Common myeloid progenitor, CD34-positive (primary cell): ENCODE results near the gene SLC12A3.

Experiments used
- CTCF ChIA-PET: fragments of 350-600 bp; sonication (Branson Sonifier 250); formaldehyde crosslinking; loops from one replicate; lab custom pipeline; 2021; ENCODE audit warnings: antibody characterized with exemption; lab: Charles Lee
- POLR2A ChIA-PET: fragments of 350-600 bp; sonication (Branson Sonifier 250); formaldehyde crosslinking; loops from one replicate; lab custom pipeline; 2021; ENCODE audit warnings: antibody characterized with exemption; lab: Charles Lee
- DNase-seq, 3 donors: peaks; one replicate each; pipeline versions ENCODE4 v3.0.0 to v3.0.0-alpha.2; 2013
- H3K27ac ChIP-seq, 2 experiments: 1 replicate in 1 of 2; 2 replicates in 1 of 2; pipeline ENCODE4 v1.7.0; 2013; ENCODE audit warnings: inconsistent platforms in 2 of 2, low read length in 2 of 2, mild to moderate bottlenecking in 2 of 2, low read depth in 1 of 2, moderate library complexity in 1 of 2; ENCODE audit not compliant: severe bottlenecking in 2 of 2, insufficient read depth in 1 of 2, poor library complexity in 1 of 2
- H3K27me3 ChIP-seq, 5 experiments: replicated peaks in 2 of 5; 1 replicate in 3 of 5; 2 replicates in 2 of 5; pipeline versions ENCODE4 v1.6.1 to v1.7.0; 2013; ENCODE audit warnings: low read length in 4 of 5, mild to moderate bottlenecking in 2 of 5, moderate library complexity in 2 of 5, inconsistent platforms in 1 of 5; ENCODE audit not compliant: insufficient read depth in 5 of 5, control insufficient read depth in 4 of 5
- H3K36me3 ChIP-seq, 4 experiments: 1 replicate in 2 of 4; 2 replicates in 2 of 4; pipeline versions ENCODE4 v1.6.1 to v1.7.0; 2013; ENCODE audit warnings: low read length in 3 of 4, control low read depth in 1 of 4, mild to moderate bottlenecking in 1 of 4; ENCODE audit not compliant: control insufficient read depth in 4 of 4, insufficient read depth in 4 of 4
- H3K4me1 ChIP-seq, 4 experiments: 1 replicate in 3 of 4; 2 replicates in 1 of 4; pipeline versions ENCODE4 v1.6.1 to v1.7.1; 2013; ENCODE audit warnings: low read length in 3 of 4, mild to moderate bottlenecking in 3 of 4, control low read depth in 1 of 4, inconsistent platforms in 1 of 4, moderate library complexity in 1 of 4; ENCODE audit not compliant: control insufficient read depth in 4 of 4, insufficient read depth in 4 of 4; ENCODE audit errors: control extremely low read depth in 1 of 4
- H3K4me3 ChIP-seq, 7 experiments: 1 replicate in 4 of 7; 2 replicates in 3 of 7; pipeline versions ENCODE4 v1.5.1 to v1.7.0; 2013; ENCODE audit warnings: mild to moderate bottlenecking in 7 of 7, low read length in 6 of 7, moderate library complexity in 6 of 7, inconsistent platforms in 2 of 7, low read depth in 2 of 7, control low read depth in 1 of 7; ENCODE audit not compliant: insufficient read depth in 4 of 7, control insufficient read depth in 1 of 7; ENCODE audit errors: extremely low read depth in 1 of 7
- H3K9me3 ChIP-seq, 5 experiments: 1 replicate in 4 of 5; 2 replicates in 1 of 5; pipeline versions ENCODE4 v1.6.1 to v1.7.1; 2013; ENCODE audit warnings: low read length in 4 of 5, mild to moderate bottlenecking in 2 of 5, inconsistent platforms in 1 of 5, low read depth in 1 of 5, moderate library complexity in 1 of 5; ENCODE audit not compliant: control insufficient read depth in 4 of 5, insufficient read depth in 2 of 5; ENCODE audit errors: control extremely low read depth in 1 of 5
- WGBS: methylation state at CpG from one replicate; pipeline ENCODE4 v1.1.5; 2013; ENCODE audit not compliant: insufficient coverage; 5-methylcytosine and 5-hydroxymethylcytosine counted together

SLC12A3 gene

DNA sequence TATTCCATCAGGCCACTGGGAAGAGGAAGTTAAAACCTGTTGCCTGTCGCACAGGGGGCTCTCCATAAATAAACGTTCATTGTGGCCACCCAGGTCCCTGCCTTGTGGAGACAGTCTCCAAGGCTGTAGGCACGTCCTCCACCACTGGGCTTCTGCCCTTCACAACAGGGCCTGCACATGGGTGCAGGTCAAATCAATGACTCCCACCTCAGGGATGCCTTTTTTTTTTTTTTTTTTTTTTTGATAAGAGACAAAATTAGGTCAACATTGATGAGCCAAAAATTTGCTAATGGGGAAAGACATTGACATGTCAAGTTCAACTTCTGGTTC is 12.6 kb upstream of the SLC12A3 start:
- peak in 2 of 3 donors; percentile 42 to 54 for DNase-seq
- Histone ChIP-seq H3K4me3 (no peak overlapping the region), H3K36me3 (no peaks in the 10 kb centered on the region), H3K4me1 (peaks cover 4 to 37% (median 31%) of the 10 kb centered on the region in 4 experiments), H3K27ac (no peak overlapping the region), H3K27me3 (no peaks in the 10 kb centered on the region), H3K9me3 (no peaks in the 10 kb centered on the region)
- ChIA-PET POLR2A (no interaction called here), CTCF (interaction anchor here (1.0 to 4.7 kb wide), 8 partner anchors 10 to 115 kb away, joined by 3 to 37 read pairs (median 8); no protein-coding TSS in a partner anchor)
- 38% methylated on average over 3 of the region's 3 CpGs for WGBS

DNA sequence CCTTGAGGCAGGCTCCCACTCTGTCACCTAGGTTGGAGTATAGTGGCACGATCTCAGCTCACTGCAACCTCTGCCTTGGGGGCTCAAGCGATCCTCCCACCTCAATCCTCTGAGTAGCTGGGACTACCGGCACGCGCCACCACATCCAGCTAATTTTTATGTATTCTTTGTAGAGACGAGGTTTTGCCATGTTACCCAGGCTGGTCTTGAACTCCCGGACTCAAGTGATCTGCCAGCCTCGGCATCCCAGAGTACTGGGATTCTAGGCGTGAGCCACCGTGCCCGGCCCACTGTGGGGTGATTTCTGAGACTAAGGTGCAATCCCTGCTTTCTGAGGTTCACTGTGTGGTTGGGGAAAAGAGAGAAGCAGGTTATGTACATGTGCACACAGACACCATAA is 12.0 kb upstream of the SLC12A3 start:
- no peaks in the 10 kb centered on the region for H3K36me3 ChIP-seq
- POLR2A ChIA-PET, result no interaction called here
- H3K4me1 ChIP-seq, result peaks cover 4 to 31% (median 26%) of the 10 kb centered on the region in 4 experiments
- CTCF ChIA-PET, result interaction anchor here (0.7 to 4.7 kb wide), 7 partner anchors 10 to 407 kb away, joined by 3 to 37 read pairs (median 9); no protein-coding TSS in a partner anchor
- WGBS, result 100% methylated on average over 5 of the region's 11 CpGs
- H3K27ac ChIP-seq, result no peak overlapping the region
- no peaks in the 10 kb centered on the region for H3K27me3 ChIP-seq
- no peaks in the 10 kb centered on the region for H3K9me3 ChIP-seq
- H3K4me3 ChIP-seq, result no peak overlapping the region
- no peak for DNase-seq

DNA sequence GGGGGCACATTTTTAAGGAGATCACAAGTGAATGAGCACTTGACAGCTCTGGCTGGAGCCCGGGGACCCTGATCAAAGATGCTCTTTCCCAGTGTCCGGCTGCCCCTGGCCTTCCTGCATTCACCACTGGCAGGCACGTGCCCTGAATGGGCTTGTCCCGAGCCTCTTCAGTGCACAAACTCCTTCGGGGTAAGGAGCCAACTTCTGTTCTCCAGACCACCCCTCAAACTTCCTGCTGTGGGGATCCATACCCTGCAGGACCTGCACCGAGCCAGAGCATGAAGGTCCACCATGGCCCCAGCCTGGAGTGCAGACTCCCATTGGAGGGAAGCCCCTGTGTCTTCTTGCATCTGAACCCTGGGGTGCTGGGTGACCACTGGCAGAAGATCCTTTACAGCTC is 9.8 kb upstream of the SLC12A3 start:
- no peak for DNase-seq
- 91% methylated on average over 6 of the region's 6 CpGs for WGBS
- H3K4me1 ChIP-seq, result peaks cover under 1 to 23% (median 18%) of the 10 kb centered on the region in 4 experiments
- no peak overlapping the region for H3K4me3 ChIP-seq
- H3K27me3 ChIP-seq, result no peaks in the 10 kb centered on the region
- POLR2A ChIA-PET, result no interaction called here
- CTCF ChIA-PET, result interaction anchor here (0.8 to 1.7 kb wide), 3 partner anchors 18 to 62 kb away, joined by 3 to 8 read pairs (median 4); no protein-coding TSS in a partner anchor
- H3K36me3 ChIP-seq, result no peaks in the 10 kb centered on the region
- no peak overlapping the region for H3K27ac ChIP-seq
- no peaks in the 10 kb centered on the region for H3K9me3 ChIP-seq

DNA sequence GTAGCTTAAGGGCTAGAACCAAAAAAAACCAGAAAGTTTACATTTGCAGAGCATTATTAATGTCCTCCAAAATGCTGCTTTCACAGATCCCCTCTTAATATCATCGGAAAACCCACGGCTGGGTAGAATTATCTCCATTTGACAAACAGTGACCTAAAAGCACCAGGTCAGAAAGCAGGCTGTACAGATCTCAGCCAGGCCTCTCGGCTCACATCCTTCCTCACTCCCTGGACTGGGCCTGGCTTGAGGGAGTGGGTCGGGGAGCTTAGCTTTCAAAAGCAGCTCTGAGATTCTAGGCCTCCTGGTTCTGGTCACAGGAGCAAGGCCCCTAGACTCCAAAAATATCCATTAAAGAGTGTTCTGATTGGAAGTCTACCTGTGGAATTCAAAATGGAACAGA is 9.1 kb upstream of the SLC12A3 start:
- ChIA-PET POLR2A (no interaction called here), CTCF (interaction anchor here (0.5 to 1.6 kb wide), 6 partner anchors 8 to 1836 kb away, joined by 3 to 8 read pairs (median 4); no protein-coding TSS in a partner anchor)
- Histone ChIP-seq H3K36me3 (no peaks in the 10 kb centered on the region), H3K27me3 (no peaks in the 10 kb centered on the region), H3K27ac (no peak overlapping the region), H3K4me3 (no peak overlapping the region), H3K4me1 (peaks cover 7 to 26% (median 24%) of the 10 kb centered on the region in 4 experiments), H3K9me3 (no peaks in the 10 kb centered on the region)
- 71% methylated on average over 4 of the region's 4 CpGs for whole genome bisulfite sequencing
- no peak for DNase-seq

DNA sequence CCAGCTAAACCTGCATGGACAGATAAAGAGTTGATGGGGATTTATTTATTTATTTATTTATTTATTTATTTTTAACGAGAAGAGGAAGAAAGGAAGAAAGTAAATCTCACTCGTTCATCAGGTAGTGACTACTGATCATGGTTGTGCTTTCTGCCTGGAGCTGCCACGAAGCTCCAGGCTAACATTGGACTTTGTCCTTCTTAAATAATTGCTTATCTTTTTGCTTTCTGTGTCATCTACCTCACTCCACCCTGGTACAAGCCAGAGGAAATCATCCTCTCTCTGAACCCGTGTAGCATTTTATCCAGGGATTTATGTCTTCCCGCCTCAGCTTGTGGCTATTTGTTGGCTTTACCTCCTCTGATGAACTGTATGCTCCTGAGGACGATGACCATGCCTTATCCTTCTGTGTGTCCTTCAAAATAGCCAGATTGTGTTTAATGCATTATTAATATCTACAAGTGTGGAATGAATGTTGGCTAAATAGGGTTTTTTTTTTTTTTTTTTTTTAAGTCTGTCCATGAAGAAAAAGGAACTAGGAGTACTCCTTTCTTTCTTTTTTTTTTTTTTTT is 8.0 kb upstream of the SLC12A3 start:
- ChIA-PET POLR2A (interaction anchor here (0.6 kb wide), 1 partner anchor 34 kb away, joined by 3 read pairs; no protein-coding TSS in a partner anchor), CTCF (interaction anchor here (1.2 to 1.6 kb wide), 2 partner anchors 9 to 24 kb away, joined by 4 to 5 read pairs; no protein-coding TSS in a partner anchor)
- WGBS, result 81% methylated on average over 3 of the region's 6 CpGs

DNA sequence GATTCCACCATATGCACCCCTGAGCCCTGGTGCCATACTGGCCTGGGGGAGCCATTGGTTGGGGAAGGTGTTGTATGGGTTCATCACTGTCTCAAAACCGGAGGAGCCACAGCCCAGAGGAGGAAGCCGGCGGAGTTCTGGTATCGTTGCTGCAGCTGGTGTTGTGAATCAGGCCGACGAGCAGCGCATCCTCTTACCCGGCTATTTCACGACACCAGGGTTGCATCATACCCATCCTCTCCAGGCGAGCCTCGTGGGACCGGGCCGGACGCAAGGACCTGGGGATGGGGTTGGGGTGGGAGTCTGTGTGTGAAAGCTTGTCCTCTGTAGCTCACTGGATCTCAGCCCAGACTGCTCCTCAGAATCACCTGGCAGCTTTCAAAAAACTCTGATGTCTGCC is 6.6 kb upstream of the SLC12A3 start:
- CTCF ChIA-PET, result interaction anchor here (1.0 kb wide), 1 partner anchor 9 kb away, joined by 3 read pairs; no protein-coding TSS in a partner anchor
- no peak overlapping the region for H3K27ac ChIP-seq
- 68% methylated on average over 4 of the region's 14 CpGs for WGBS
- H3K4me1 ChIP-seq, result peaks cover 10 to 42% (median 40%) of the 10 kb centered on the region in 4 experiments
- no peak overlapping the region for H3K4me3 ChIP-seq
- H3K9me3 ChIP-seq, result no peaks in the 10 kb centered on the region
- no peaks in the 10 kb centered on the region for H3K36me3 ChIP-seq
- no peaks in the 10 kb centered on the region for H3K27me3 ChIP-seq
- DNase-seq, result peak in 2 of 3 donors; percentile 30 to 43
- POLR2A ChIA-PET, result no interaction called here

More for the DNA sequence above, 8.0 kb upstream of the SLC12A3 start:
- Histone ChIP-seq H3K9me3 (no peaks in the 10 kb centered on the region), H3K4me1 (peaks cover 10 to 36% (median 33%) of the 10 kb centered on the region in 4 experiments), H3K27ac (no peak overlapping the region), H3K4me3 (no peak overlapping the region), H3K27me3 (no peaks in the 10 kb centered on the region), H3K36me3 (no peaks in the 10 kb centered on the region)
- DNase-seq, result no peak

DNA sequence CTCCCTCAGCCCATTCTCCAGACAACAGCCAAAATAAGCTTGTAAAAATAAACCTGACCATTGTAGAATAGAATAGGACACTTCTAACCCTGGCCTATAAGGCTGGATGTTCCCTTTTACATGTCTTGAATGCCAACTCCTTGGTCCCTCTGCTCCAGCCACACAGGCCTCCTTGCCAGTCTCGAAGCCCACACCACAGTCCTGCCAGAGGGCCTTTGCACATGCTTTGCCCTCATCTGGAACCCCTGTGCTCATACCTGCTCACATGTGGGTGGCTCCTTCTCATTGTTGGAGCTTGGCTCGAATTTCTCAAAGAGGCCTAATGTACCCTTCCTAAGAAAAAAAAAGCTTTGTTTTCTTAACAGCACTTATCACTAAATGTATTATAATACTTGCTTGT is 5.4 kb upstream of the SLC12A3 start:
- 55% methylated on average over 2 of the region's 2 CpGs for WGBS
- Histone ChIP-seq H3K9me3 (no peaks in the 10 kb centered on the region), H3K4me1 (peaks cover 10 to 45% (median 44%) of the 10 kb centered on the region in 4 experiments), H3K4me3 (no peak overlapping the region), H3K27ac (no peak overlapping the region), H3K27me3 (no peaks in the 10 kb centered on the region), H3K36me3 (no peaks in the 10 kb centered on the region)
- no peak for DNase-seq
- ChIA-PET CTCF (interaction anchor here (0.7 to 1.5 kb wide), 3 partner anchors 8 to 21 kb away, joined by 3 to 5 read pairs (median 3); no protein-coding TSS in a partner anchor), POLR2A (interaction anchor here (0.6 to 1.0 kb wide), 2 partner anchors 12 to 77 kb away, joined by 4 to 5 read pairs; no protein-coding TSS in a partner anchor)
